ENCODE measurements around the gene CORO2B.
A peak's percentile ranks its signal among the peaks of the same experiment; 100 is the strongest.
"Not testable (repeated sequence)": the region's sequence is repeated elsewhere in the genome, so short reads cannot be mapped to it uniquely, and the experiment has no call there.

CORO2B gene

GRCh38 chr15:68680756-68681155, 102.0 kb downstream of the CORO2B start:
- not testable (repeated sequence) for DNase-seq

DNA sequence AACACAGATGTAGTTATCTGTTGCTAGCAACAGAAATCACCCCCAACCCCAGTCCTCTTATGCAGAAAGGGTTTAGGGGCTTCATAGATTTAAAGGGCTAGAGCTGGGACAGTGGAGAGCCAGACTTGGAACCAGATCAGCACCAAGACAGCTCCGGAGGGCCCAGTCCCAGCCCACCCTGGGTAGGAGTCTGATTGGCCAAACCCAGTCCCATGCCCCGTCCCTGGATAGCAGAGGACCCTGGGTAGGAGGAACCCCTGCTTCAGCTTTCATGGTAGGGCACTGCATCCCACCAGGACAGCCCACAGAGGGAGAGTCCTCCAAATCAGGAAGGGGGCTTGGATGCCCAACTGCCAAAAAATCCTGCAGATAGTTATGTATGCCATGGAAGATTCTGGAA, 103.0 kb downstream of the CORO2B start:
- DNase-seq = no peak

DNA sequence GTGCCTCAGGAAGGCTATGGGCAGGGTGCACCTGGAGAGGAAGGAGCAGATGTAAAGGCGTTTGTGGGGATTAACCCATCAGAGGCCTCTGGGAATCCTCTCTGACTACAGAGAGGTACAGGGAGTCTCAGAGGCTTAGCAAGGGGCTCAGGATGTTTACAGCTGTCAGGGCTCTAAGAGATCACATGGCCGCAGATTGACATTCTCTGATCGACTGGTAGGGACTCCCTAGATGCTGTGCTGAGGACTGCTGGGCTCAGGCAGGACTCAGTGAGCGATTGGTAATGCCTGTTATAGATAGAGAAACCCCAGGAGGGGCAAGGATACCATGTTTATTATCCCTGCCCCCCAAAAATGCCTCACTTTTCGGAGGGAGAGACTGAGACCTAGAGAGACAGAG, 103.5 kb downstream of the CORO2B start:
- no peak for DNase-seq

GRCh38 chr15:68683026-68683425, 104.2 kb downstream of the CORO2B start:
- DNase-seq = no peak

- DNase-seq = no peak
Observed at GRCh38 chr15:68683551-68683950, 104.8 kb downstream of the CORO2B start.

- DNase-seq = no peak
Observed at GRCh38 chr15:68684476-68684875, 105.7 kb downstream of the CORO2B start.

- DNase-seq = no peak
Observed at GRCh38 chr15:68687136-68687735, 108.4 kb downstream of the CORO2B start.

DNA sequence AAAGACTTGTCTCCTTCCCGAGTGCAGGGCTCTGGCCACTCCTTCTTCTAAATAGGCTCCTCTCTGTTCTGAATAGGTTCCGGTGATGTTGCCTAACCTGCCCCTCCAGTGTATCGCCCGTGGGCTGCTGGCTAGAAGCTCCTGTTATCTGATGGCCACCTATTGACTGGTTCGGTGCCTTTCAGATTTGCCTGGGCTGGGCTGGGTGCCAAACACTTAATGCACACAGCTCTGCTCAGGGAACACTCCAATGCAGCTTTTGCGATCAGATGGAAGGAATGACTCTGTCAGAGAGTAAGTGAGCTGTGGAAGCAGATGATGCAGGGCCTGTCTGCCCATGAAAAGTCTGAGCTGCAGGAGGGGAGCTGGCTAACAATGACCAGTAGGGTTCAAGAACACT, 112.9 kb downstream of the CORO2B start:
- DNase-seq = peak; percentile 10

DNA sequence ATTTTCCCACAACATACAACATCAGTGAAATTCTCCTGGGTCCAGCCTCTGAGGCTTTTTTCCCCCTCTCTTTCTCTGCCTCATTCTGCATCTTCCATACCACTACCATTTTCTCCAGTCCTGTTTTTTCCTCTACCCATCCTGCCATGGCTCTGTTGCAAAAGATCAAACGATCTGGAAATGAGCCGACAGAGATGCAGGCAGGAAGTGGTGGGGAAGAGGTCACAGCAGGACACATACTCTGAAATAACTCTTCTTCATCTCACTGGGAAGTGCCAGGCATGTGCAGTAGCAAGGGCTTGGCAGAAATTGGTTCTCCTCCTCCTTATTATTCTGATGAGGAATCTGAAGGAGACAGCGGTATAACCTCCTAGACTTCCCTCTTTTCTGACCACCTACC, 114.3 kb downstream of the CORO2B start:
- no peak for DNase-seq

DNA sequence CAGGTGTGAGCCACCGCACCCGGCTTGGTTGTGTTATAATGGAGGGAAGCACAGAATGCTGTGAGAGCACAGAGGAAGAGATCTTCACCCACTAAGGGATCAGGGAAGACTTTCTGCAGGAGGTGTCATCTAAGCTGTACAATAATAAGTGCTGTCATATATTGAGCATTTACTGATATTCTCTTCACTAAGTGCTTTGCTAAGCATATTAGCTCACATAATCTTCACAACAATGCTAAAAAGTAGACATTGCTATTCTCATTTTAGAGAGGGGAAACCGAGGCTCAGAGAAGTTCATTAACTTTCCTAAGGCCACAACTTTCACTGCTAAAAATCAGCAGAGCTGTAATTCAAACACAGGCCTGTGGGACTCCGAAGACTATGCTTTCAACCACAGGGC, 115.3 kb downstream of the CORO2B start:
- DNase-seq = no peak

DNA sequence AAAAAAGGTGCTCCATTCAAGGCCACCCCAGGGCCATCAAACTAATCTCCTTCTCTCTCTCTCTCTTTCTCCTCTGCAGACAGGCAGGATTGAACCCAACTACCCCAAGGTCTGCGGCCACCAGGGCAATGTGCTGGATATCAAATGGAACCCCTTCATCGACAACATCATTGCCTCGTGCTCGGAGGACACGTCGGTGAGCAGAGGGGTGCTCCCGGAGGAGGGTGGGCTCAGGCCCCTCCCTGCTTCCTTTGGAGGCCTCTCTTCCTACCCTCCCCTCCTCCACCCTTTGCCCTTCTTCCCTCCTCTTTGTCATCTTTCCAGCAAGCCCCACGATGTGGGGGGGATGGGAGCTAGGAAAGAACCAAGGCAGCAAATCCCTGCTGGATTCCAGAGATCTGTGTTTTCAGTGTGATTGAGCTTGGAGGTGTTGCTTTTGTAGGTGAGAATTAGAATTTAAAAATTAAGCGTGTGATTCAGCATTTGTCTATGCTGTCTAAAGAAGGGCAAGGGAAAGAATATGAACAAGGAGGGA, 116.3 kb downstream of the CORO2B start:
- DNase-seq = no peak

DNA sequence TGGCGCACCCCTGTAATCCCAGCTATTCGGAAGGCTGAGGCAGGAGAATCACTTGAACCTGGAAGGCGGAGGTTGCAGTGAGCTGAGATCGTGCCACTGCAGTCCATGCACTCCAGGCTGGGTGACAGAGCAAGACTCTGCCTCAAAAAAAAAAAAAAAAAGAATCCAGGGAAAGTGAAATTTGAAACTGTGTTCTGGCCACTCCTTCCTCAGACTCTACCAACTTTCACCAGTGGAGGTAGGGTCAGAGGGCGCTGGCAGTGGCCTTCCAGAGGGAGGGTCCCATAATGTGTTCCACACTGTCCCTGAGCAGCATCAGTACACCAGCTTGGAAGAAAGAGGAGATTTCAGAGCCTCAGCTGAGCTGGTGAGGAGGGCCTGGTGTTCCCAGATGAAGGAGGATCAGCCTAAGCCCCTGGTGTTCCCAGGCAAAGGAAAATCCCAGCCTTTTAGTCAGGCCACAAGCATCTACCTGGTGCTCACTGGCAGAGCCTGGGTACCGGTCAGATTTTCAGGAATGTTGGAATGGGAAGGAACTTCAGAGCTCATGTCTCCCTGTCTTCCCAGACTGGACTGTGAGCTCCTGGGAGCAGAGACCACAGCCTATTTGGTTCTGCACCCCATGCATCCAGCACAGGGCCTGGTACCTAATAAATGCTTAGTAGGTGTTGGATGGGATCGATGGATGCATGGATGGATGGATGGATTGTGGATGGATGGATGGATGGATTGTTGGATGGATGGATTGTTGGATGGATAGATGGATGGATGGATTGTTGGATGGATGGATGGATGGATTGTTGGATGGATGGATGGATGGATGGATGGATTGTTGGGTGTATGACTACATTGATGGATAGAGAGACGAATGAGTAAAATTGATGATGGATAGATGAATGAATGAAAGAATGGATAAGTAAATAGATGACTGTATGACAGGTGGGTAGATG, 117.9 kb downstream of the CORO2B start:
- no peak for DNase-seq

GRCh38 chr15:68697711-68698690, 119.2 kb downstream of the CORO2B start:
- no peak for DNase-seq

GRCh38 chr15:68698708-68699107, 119.9 kb downstream of the CORO2B start:
- no peak for DNase-seq

DNA sequence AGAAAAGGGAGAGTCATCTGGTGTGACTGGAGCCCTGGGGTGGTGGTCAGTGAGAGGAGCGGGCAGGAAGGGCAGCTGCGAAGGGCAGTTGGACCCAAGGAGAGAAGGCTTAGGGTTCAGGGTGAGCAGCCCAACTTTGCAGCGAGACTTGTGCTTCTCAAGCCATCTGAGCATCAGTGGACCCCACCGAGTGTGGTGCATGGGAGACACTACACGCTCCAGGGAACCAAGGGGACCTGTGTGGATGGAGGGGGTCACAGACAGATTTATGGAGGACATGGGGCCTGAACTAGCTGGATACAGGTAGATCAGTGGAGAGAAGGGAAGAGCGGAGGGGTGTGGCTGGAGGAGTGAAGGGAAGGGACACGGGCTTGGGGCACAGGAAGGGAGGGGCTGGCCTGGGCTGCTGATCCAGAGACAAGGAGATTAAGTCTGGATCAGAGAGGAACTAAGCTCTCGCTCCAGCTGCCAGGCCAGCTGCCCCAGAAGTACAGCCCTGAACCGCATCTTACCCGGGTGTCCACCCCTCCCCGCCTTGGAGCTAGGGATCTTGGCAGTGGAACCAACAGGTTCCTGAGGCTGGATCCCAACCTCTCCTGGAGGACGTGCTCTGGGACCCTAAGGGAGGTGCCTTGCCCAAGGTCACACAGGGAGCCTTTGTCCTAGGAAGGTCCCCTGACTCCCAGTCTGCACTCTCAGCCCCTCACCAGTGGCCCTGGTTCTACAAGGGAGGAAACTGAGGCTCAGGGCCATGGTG, 120.5 kb downstream of the CORO2B start:
- DNase-seq = no peak

- no peak for DNase-seq
Observed at GRCh38 chr15:68699881-68700454, 121.2 kb downstream of the CORO2B start.

DNA sequence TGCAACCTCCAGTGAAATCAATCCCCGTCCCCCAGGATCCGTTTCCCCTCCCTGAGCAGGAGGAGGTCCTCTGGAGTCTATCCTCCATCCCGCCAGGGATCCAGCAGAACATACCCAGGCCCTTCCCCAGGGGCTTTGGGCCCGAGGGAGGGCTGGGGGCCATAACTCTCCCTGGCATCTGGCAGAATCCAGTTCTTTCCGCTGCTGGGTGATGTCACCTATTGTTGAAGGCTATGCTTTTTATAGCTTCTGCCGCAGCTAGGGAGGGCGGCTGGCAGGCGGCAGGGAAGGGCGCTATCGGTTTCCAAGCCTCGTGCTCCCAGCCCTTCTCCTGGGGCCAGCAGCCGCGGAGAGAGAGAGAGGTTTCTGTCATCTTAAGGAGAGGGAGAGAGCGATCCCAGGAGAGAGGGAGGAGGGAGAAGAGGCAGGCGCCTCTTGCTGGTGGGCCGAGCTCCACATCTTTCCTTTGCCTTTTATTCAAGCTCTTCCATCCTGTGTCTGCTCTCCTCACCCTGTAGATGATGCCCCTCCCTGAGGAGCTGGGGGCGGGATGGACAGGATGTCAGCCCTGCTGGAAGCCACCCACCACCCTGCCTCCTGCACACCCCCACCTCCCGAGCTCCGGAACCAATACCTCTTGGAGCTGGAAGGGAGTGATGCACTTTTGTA, 121.8 kb downstream of the CORO2B start:
- DNase-seq = peak; percentile 38

DNA sequence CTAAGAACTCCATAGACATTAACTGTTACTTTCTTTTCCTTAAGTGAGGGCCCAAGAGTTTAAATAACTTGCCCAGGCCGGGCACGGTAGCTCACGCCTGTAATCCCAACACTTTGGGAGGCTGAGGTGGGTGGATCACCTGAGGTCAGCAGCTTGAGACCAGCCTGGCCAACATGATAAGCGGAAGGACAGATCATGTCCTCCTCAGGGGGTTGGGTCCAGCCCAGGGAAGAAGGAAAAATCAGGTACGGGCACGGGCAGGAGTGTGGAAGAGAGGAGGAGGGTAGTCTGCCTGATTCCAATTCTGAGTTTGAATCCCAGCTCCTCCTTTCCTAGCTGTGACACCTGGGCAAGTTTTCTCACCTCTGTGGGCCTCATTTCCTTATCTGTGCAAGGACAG, 123.1 kb downstream of the CORO2B start:
- DNase-seq = no peak

DNA sequence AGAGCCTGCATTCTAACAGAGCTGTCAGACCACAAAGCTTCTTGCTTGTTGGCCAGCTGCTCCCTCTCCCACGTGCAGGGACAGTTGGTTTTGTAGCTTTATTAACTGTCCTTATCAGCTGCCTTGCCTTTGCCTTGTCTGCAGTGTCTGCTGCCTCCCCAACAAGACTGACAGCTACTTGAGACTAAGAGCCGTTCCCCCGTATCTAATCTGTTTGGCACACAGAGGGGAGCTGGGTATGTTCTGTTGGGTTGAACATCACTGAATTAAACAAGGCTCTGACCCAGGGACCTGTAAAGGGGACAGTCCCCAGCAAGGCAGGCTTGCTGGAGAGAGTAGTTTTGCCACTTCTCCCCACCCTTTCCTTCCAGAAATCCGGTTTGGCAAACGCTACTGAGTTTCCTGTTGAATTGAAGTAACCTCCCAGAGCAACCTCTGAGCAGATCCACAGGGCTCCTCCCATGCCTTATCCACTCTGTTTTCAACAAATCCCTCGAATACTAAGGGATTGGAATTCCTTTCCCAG, 125.8 kb downstream of the CORO2B start:
- no peak for DNase-seq

DNA sequence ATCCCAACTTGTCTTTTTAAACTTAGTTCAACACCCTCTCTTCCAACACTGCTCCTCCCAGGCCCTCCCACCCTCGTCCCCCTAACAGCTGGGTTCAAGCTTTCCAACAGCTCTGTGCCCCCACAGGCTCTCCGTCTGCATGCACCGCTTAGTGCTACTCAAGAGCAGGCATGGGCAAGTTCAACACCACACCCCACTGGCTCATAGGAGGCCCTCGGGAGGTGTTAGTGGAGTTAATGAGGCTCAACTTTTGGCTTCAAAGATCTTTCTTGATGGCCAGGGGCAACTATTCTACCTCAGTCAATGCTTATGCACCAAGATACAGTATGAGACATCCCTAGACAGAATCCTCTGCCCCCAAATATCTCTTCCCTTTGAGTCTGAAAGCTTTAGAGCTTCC, 127.5 kb downstream of the CORO2B start:
- DNase-seq = no peak

DNA sequence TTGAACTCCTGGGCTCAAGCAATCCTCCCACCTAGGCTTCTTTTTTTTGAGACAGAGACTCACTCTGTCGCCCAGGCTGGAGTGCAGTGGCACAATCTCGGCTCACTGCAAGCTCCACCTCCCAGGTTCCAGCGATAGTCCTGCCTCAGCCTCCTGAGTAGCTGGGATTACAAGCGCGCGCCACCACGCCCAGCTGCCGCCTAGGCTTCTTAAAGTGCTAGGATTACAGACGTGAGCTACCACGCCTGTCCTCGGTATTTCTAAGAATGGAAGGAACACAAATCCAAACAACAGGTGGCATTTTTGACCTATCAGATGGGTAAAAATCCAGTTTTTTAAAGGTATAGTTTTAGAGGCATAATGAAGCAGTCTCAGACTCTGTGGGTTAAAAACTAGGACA, 128.1 kb downstream of the CORO2B start:
- DNase-seq = no peak

Data from SHP77 treated with DMSO at 0.1 percent for 48 hours (cell line).